Upper lobe of right lung (tissue), 1 donor: ENCODE results near the gene CCDC7. TPM values are rescaled to one million over a fixed set of nuclear protein-coding genes. Genes with fewer than 3 reads are reported as not detected.

Experiments
- ATAC-seq: fragments of 200-7000 bp; cut with Tn5 transposase; one replicate; pipeline ENCODE4 v1.9.1; 2020; ENCODE audit warnings: mild to moderate bottlenecking, moderate library complexity
- DNase-seq: peaks from one replicate; pipeline ENCODE4 v3.0.0-alpha.2; 2020
- H3K27ac ChIP-seq: fragments of 200-600 bp; one replicate; pipeline ENCODE4 v1.8.0; 2022
- H3K27me3 ChIP-seq: fragments of 200-600 bp; one replicate; pipeline ENCODE4 v1.8.0; 2022; ENCODE audit warnings: mild to moderate bottlenecking
- H3K36me3 ChIP-seq: fragments of 200-600 bp; one replicate; pipeline ENCODE4 v1.8.0; 2022
- H3K4me1 ChIP-seq: fragments of 200-600 bp; one replicate; pipeline ENCODE4 v1.8.0; 2022
- H3K4me3 ChIP-seq: fragments of 200-600 bp; one replicate; pipeline ENCODE4 v1.8.0; 2022; ENCODE audit warnings: mild to moderate bottlenecking
- H3K9me3 ChIP-seq: fragments of 200-600 bp; one replicate; pipeline ENCODE4 v1.8.0; 2022
- intact Hi-C: fragments of 100-400 bp; cut with DNase I; formaldehyde crosslinking; loops from one replicate; pipeline ENCODE4 v1.11.0; 2022
- total RNA-seq: library from RNA; stranded (reverse); fragmentation: NEBNext Ultra II Directional; extraction: Animal tissue kit (Norgen Biotek cat#: 25700); gene quantifications from one replicate; pipeline ENCODE4 v1.2.1, GENCODE V29; 2021
- TF ChIP-seq, protein P1 (sequence below): fragments of 200-600 bp; IDR thresholded peaks from one replicate; pipeline ENCODE4 v1.8.0; 2022; ENCODE audit warnings: antibody characterized with exemption
- donor health status: DM: no; HTN: yes; CAD: no; lungs with severe emphysema.

Gene CCDC7
- total RNA-seq, 1 donor from 2014 or later: 23.6 TPM

DNA sequence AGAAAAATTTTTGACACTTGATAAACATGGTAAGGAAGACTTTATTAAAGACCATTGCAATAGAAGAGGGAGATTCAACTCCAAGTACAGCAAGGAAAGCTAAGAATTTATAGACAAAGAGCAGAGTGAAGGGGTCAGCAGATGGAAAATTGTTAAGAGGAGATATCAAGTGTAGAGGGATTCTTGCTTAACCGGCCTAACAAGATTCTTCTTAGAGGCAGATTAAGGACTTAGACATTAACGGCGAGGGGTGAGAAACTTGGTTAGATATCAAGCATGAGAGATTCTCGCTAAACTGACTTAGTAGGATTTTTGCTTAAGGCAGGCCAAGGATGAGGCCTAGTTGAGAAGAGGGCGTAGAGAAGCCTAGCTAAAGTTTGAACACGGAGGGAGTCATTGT is 436.1 kb downstream of the CCDC7 start:
- no peak overlapping the region for H3K4me3 ChIP-seq
- H3K9me3 ChIP-seq: no peaks in the 10 kb centered on the region
- intact Hi-C loops: no loop called here
- no peaks in the 10 kb centered on the region for H3K36me3 ChIP-seq
- ATAC-seq: no peak
- DNase-seq: no peak
- H3K4me1 ChIP-seq: no peaks in the 10 kb centered on the region
- H3K27me3 ChIP-seq: no peaks in the 10 kb centered on the region
- TF ChIP-seq, protein P1, sequence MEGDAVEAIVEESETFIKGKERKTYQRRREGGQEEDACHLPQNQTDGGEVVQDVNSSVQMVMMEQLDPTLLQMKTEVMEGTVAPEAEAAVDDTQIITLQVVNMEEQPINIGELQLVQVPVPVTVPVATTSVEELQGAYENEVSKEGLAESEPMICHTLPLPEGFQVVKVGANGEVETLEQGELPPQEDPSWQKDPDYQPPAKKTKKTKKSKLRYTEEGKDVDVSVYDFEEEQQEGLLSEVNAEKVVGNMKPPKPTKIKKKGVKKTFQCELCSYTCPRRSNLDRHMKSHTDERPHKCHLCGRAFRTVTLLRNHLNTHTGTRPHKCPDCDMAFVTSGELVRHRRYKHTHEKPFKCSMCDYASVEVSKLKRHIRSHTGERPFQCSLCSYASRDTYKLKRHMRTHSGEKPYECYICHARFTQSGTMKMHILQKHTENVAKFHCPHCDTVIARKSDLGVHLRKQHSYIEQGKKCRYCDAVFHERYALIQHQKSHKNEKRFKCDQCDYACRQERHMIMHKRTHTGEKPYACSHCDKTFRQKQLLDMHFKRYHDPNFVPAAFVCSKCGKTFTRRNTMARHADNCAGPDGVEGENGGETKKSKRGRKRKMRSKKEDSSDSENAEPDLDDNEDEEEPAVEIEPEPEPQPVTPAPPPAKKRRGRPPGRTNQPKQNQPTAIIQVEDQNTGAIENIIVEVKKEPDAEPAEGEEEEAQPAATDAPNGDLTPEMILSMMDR: no peak
- H3K27ac ChIP-seq: no peak overlapping the region

GRCh38 chr10:32887481-32887880 is 441.5 kb downstream of the CCDC7 start:
- intact Hi-C loops: no loop called here
- TF ChIP-seq, protein P1: no peak
- Histone ChIP-seq H3K27ac (no peak overlapping the region), H3K4me3 (no peak overlapping the region), H3K36me3 (no peaks in the 10 kb centered on the region), H3K4me1 (peaks cover 4% of the 10 kb centered on the region), H3K9me3 (no peaks in the 10 kb centered on the region), H3K27me3 (no peaks in the 10 kb centered on the region)
- DNase-seq (peak; percentile 51), ATAC-seq (peak; percentile 28)

GRCh38 chr10:32888161-32888927 is 442.4 kb downstream of the CCDC7 start:
- ATAC-seq (peak; percentile 29), DNase-seq (no peak)
- intact Hi-C loops: no loop called here
- no peak overlapping the region for H3K27ac ChIP-seq
- H3K4me3 ChIP-seq: no peak overlapping the region
- peaks cover 4% of the 10 kb centered on the region for H3K4me1 ChIP-seq
- no peaks in the 10 kb centered on the region for H3K9me3 ChIP-seq
- TF ChIP-seq, protein P1: no peak
- no peaks in the 10 kb centered on the region for H3K36me3 ChIP-seq
- no peaks in the 10 kb centered on the region for H3K27me3 ChIP-seq

- no peaks in the 10 kb centered on the region for H3K27me3 ChIP-seq
- TF ChIP-seq, protein P1: no peak
- no peak overlapping the region for H3K27ac ChIP-seq
- no peak for DNase-seq
- intact Hi-C loops: no loop called here
- no peaks in the 10 kb centered on the region for H3K36me3 ChIP-seq
- no peaks in the 10 kb centered on the region for H3K9me3 ChIP-seq
- no peak overlapping the region for H3K4me3 ChIP-seq
- H3K4me1 ChIP-seq: peaks cover 4% of the 10 kb centered on the region
- ATAC-seq: no peak
Observed at GRCh38 chr10:32889631-32890212, 443.8 kb downstream of the CCDC7 start.

- H3K27ac ChIP-seq: no peak overlapping the region
Observed at GRCh38 chr10:32890444-32890843, 444.5 kb downstream of the CCDC7 start.

More at GRCh38 chr10:32890444-32890843, 444.5 kb downstream of the CCDC7 start:
- ATAC-seq (no peak), DNase-seq (no peak)
- Histone ChIP-seq H3K36me3 (no peaks in the 10 kb centered on the region), H3K27me3 (no peaks in the 10 kb centered on the region), H3K4me3 (no peak overlapping the region), H3K9me3 (no peaks in the 10 kb centered on the region), H3K4me1 (peaks cover 4% of the 10 kb centered on the region)
- intact Hi-C loops: no loop called here
- TF ChIP-seq, protein P1: no peak
